Breast epithelium (tissue), 4 donors: ENCODE results near the gene FHIT. TPM values are rescaled to one million over a fixed set of nuclear protein-coding genes. Genes with fewer than 3 reads are reported as not detected.

ENCODE experiments used
- DNase-seq, 2 donors: peaks; one replicate each; pipeline ENCODE4 v3.0.0-alpha.2; 2019; ENCODE audit warnings: low spot score in 2 of 2
- H3K27ac ChIP-seq, 2 donors: fragments of 200-600 bp; sonication (generic) in 1 of 2; one replicate each; pipeline ENCODE4 v1.5.1; 2016 to 2019; ENCODE audit warnings: mild to moderate bottlenecking in 1 of 2
- H3K27me3 ChIP-seq, 2 donors: fragments of 200-600 bp; sonication (generic) in 1 of 2; one replicate each; pipeline versions ENCODE4 v1.5.1 to v1.6.0; 2017 to 2019; ENCODE audit warnings: control low read depth in 1 of 2, mild to moderate bottlenecking in 1 of 2
- H3K36me3 ChIP-seq: fragments of 200-600 bp; one replicate; pipeline ENCODE4 v1.5.1; 2019
- H3K4me1 ChIP-seq, 2 donors: fragments of 200-600 bp; sonication (generic); one replicate each; pipeline ENCODE4 v1.5.1; 2016 to 2019; ENCODE audit warnings: control low read depth in 1 of 2
- H3K4me3 ChIP-seq, 3 donors: fragments of 200-600 bp; sonication (generic); 1 replicate in 2 of 3; 2 replicates in 1 of 3; pipeline ENCODE4 v1.5.1; 2016 to 2019; ENCODE audit warnings: mild to moderate bottlenecking in 3 of 3, moderate library complexity in 2 of 3
- H3K9me3 ChIP-seq, 2 donors: fragments of 200-600 bp; sonication (generic) in 1 of 2; one replicate each; pipeline ENCODE4 v1.5.1; 2016 to 2019; ENCODE audit warnings: control low read depth in 1 of 2
- POLR2A ChIP-seq: fragments of 450-650 bp; IDR thresholded peaks from one replicate; pipeline ENCODE4 v1.6.1; 2016; ENCODE audit warnings: antibody characterized with exemption, mild to moderate bottlenecking, moderate library complexity
- POLR2AphosphoS5 ChIP-seq, 3 donors: sonication (generic); formaldehyde crosslinking; IDR thresholded peaks; one replicate each; pipeline ENCODE4 v1.6.1; 2017; ENCODE audit warnings: antibody characterized with exemption in 3 of 3
- intact Hi-C: fragments of 100-400 bp; cut with DNase I; formaldehyde crosslinking; loops from one replicate; pipeline ENCODE4 v1.15.1; 2023; ENCODE audit warnings: low total_unique reads
- total RNA-seq, 3 donors: library from RNA; depleted of rRNA; stranded (reverse); fragments of >200 nt; gene quantifications; one replicate each; pipeline ENCODE4 v1.1.0, GENCODE V29; 2016
- TF ChIP-seq, protein P1 (sequence below), 3 donors: fragments of 450-650 bp; IDR thresholded peaks; one replicate each; pipeline ENCODE4 v1.5.1; 2016 to 2017; ENCODE audit warnings: antibody characterized with exemption in 3 of 3, mild to moderate bottlenecking in 3 of 3, moderate library complexity in 3 of 3

Gene FHIT
- total RNA-seq, 3 donors from 2014 or later: 9.0 to 19.2 (median 17.7) TPM

DNA sequence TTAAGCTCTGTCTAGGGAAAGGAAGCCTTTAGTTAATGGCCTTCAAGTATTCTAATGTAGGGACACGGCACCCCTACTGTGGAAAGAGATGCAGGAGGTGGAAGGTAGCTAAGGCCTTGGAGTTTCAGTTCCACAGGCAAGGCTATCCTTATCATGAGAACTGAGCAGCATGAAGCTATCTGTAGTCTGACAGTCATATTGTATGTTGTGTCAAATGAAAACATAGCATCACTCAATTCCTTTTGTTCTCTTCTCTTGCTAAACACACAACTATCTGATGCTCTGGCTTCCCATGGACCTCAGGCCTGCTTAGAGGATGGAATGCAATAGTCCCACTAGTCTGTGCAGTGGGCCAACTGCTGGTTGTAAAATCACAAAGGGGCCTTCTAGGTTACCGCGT is 380.9 kb downstream of the FHIT start:
- DNase-seq: no peak
- no peaks in the 10 kb centered on the region for H3K27me3 ChIP-seq
- TF ChIP-seq POLR2AphosphoS5 (IDR thresholded peaks at IDR 0.05) (no peak), POLR2A (no peak)
- TF ChIP-seq, protein P1, sequence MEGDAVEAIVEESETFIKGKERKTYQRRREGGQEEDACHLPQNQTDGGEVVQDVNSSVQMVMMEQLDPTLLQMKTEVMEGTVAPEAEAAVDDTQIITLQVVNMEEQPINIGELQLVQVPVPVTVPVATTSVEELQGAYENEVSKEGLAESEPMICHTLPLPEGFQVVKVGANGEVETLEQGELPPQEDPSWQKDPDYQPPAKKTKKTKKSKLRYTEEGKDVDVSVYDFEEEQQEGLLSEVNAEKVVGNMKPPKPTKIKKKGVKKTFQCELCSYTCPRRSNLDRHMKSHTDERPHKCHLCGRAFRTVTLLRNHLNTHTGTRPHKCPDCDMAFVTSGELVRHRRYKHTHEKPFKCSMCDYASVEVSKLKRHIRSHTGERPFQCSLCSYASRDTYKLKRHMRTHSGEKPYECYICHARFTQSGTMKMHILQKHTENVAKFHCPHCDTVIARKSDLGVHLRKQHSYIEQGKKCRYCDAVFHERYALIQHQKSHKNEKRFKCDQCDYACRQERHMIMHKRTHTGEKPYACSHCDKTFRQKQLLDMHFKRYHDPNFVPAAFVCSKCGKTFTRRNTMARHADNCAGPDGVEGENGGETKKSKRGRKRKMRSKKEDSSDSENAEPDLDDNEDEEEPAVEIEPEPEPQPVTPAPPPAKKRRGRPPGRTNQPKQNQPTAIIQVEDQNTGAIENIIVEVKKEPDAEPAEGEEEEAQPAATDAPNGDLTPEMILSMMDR (IDR thresholded peaks at IDR 0.05): no peak
- H3K4me1 ChIP-seq: no peaks in the 10 kb centered on the region
- no peaks in the 10 kb centered on the region for H3K36me3 ChIP-seq
- intact Hi-C loops: no loop called here
- no peak overlapping the region for H3K4me3 ChIP-seq
- no peaks in the 10 kb centered on the region for H3K9me3 ChIP-seq
- H3K27ac ChIP-seq: no peak overlapping the region

DNA sequence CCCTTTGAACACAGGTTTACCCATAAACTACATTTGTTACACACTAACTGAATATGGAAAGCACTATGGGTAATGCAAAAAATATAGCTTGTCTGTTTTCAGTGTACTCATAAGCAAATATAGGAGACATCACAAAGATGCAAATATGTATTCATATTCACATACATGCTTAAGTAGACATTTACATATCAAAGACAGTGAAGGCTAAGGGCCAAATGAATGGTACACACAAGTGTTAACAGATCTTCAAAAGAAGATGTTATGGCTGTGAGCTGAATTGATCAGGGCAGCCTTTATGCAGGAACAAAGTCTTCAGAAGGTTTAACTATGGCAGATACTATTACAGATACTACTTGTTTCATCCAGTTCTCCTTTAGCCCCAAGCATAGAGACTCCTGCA is 384.1 kb downstream of the FHIT start:
- DNase-seq: no peak
- no peaks in the 10 kb centered on the region for H3K4me1 ChIP-seq
- H3K27ac ChIP-seq: no peak overlapping the region
- H3K27me3 ChIP-seq: no peaks in the 10 kb centered on the region
- H3K9me3 ChIP-seq: no peaks in the 10 kb centered on the region
- no peaks in the 10 kb centered on the region for H3K36me3 ChIP-seq
- TF ChIP-seq, protein P1 (IDR thresholded peaks at IDR 0.05): no peak
- TF ChIP-seq POLR2A (no peak), POLR2AphosphoS5 (IDR thresholded peaks at IDR 0.05) (no peak)
- H3K4me3 ChIP-seq: no peak overlapping the region
- intact Hi-C loops: no loop called here

DNA sequence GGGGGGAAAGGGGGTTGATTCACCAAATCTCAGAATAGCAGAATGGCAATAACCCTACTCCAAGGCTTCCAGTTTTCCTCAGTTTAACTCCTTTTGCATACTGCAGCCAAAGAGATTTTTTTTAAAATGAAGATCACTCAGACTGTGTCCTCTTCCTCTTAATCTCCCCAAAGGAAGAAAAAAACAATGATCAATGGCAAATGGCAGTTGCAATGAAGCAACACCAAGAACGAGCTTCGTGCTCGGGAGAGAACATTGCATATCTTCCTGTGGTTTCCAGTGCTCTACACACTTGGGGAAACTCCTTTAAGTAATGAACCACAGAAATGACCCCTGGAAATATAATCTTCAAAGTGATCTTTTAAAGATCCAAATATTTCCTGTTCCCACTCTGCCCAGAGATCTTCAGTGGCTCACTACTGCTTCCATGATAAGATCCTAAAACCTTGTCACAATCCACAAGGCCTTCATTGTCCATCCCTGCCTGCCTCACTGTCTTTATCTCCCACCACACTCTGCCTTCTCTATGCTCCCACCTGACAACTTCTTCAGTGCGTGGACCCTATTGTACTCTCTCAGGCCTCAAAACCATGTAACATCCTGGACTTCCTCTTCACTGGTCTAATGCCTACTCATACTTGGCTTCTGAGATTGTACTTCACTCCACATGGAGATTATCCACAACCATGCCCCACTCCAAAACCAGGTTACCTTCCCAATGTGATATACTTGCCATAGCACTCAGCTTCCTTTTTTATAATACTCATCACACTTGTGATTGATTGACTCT is 394.8 kb downstream of the FHIT start:
- TF ChIP-seq POLR2AphosphoS5 (IDR thresholded peaks at IDR 0.05) (no peak), POLR2A (no peak)
- TF ChIP-seq, protein P1 (IDR thresholded peaks at IDR 0.05): no peak
- no peak overlapping the region for H3K27ac ChIP-seq
- intact Hi-C loops: no loop called here
- H3K4me1 ChIP-seq: no peaks in the 10 kb centered on the region
- no peak for DNase-seq
- H3K9me3 ChIP-seq: peaks cover 0 to 2% of the 10 kb centered on the region in 2 donors
- no peaks in the 10 kb centered on the region for H3K27me3 ChIP-seq
- H3K36me3 ChIP-seq: no peaks in the 10 kb centered on the region
- no peak overlapping the region for H3K4me3 ChIP-seq

DNA sequence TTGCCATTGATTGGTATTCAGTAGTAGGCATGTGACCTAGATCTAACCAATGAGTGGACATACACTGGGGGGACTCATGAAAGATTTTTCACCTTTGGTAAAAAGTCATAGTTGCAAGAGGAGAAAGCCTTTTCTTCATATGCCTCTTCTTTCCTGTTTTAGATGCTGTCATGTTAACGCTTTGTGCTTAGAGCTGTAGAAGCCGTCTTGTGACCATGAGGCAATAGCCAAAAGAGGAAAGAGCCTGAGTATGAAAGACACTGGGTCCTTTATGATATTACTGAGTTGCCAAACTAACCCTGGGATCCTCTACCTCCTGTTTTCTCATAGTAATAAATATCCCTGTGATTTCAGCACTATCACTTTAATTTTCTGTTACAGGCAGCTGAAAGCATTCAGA is 396.0 kb downstream of the FHIT start:
- Histone ChIP-seq H3K4me1 (no peaks in the 10 kb centered on the region), H3K36me3 (no peaks in the 10 kb centered on the region), H3K27ac (no peak overlapping the region), H3K4me3 (no peak overlapping the region), H3K27me3 (no peaks in the 10 kb centered on the region), H3K9me3 (no peaks in the 10 kb centered on the region)
- intact Hi-C loops: no loop called here
- no peak for DNase-seq
- no peak for TF ChIP-seq POLR2A
- TF ChIP-seq, protein P1 (IDR thresholded peaks at IDR 0.05): no peak
- no peak for TF ChIP-seq POLR2AphosphoS5 (IDR thresholded peaks at IDR 0.05)

DNA sequence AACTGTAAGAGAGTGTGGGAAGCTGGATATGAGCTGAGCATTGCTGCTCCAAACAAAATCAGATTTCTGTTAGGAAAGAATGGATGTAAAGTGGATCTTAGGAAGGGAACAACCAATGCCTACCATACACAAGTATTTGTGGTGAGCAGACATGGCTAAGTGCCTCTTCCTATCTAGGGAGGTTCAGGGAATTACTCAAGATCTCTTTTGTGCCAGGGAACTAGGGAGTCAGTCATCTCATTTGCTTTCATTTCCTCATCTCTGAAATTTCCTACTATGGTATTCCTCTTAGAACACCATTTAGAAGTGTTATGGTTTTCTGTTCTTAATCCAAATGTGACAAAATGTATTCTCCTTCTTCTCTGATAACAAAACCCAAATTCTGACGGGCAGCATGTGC is 396.5 kb downstream of the FHIT start:
- Histone ChIP-seq H3K27me3 (no peaks in the 10 kb centered on the region), H3K36me3 (no peaks in the 10 kb centered on the region), H3K9me3 (no peaks in the 10 kb centered on the region), H3K4me1 (no peaks in the 10 kb centered on the region), H3K27ac (no peak overlapping the region), H3K4me3 (no peak overlapping the region)
- no peak for DNase-seq
- intact Hi-C loops: no loop called here
- TF ChIP-seq POLR2AphosphoS5 (IDR thresholded peaks at IDR 0.05): no peak
- TF ChIP-seq POLR2A: no peak
- TF ChIP-seq, protein P1 (IDR thresholded peaks at IDR 0.05): no peak
